Smooth muscle cell (in vitro differentiated cells): ENCODE results near the gene GRIP1. TPM values are rescaled to one million over a fixed set of nuclear protein-coding genes. Genes with fewer than 3 reads are reported as not detected.
A peak's percentile ranks its signal among the peaks of the same experiment; 100 is the strongest.

Experiments
- DNase-seq: peaks from one replicate; lab custom pipeline; 2025; ENCODE audit not compliant: unreplicated experiment; lab: John Stamatoyannopoulos, UW
- H2AFZ ChIP-seq: fragments of 200-600 bp; sonication (generic); 2 replicates; pipeline ENCODE4 v1.6.0; 2016; ENCODE audit warnings: antibody characterized with exemption, low read depth, mild to moderate bottlenecking
- H3F3A ChIP-seq: fragments of 200-600 bp; sonication (generic); 2 replicates; pipeline ENCODE4 v1.6.0; 2017; ENCODE audit warnings: antibody characterized with exemption, low read depth
- H3K27ac ChIP-seq: fragments of 200-600 bp; sonication (generic); 2 replicates; pipeline ENCODE4 v1.5.1; 2016; ENCODE audit warnings: low read depth, mild to moderate bottlenecking
- H3K27me3 ChIP-seq: fragments of 200-600 bp; sonication (generic); 2 replicates; pipeline ENCODE4 v1.6.1; 2016; ENCODE audit warnings: low read depth, mild to moderate bottlenecking
- H3K36me3 ChIP-seq: fragments of 200-600 bp; sonication (generic); 2 replicates; pipeline ENCODE4 v1.5.1; 2016; ENCODE audit warnings: low read depth
- H3K4me1 ChIP-seq: fragments of 200-600 bp; sonication (generic); 2 replicates; pipeline ENCODE4 v1.5.1; 2016; ENCODE audit warnings: low read depth
- H3K4me2 ChIP-seq: fragments of 200-600 bp; sonication (generic); 2 replicates; pipeline ENCODE4 v1.6.0; 2016; ENCODE audit warnings: mild to moderate bottlenecking
- H3K4me3 ChIP-seq: fragments of 200-600 bp; sonication (generic); 2 replicates; pipeline ENCODE4 v1.5.1; 2016; ENCODE audit warnings: mild to moderate bottlenecking
- H3K79me2 ChIP-seq: fragments of 200-600 bp; sonication (generic); 2 replicates; pipeline ENCODE4 v1.6.0; 2016; ENCODE audit warnings: low read depth, mild to moderate bottlenecking
- H3K9ac ChIP-seq: fragments of 200-600 bp; sonication (generic); 2 replicates; pipeline ENCODE4 v1.6.0; 2016; ENCODE audit warnings: low read depth
- H3K9me3 ChIP-seq: fragments of 200-600 bp; sonication (generic); replicated peaks from 2 replicates; pipeline ENCODE4 v1.5.1; 2016; ENCODE audit warnings: low read depth
- H4K20me1 ChIP-seq: fragments of 200-600 bp; sonication (generic); 2 replicates; pipeline ENCODE4 v1.6.0; 2016; ENCODE audit warnings: low read depth
- WGBS: methylation state at CpG from one replicate; pipeline ENCODE4 v1.1.7; 2016; ENCODE audit warnings: low lambda C conversion rate; 5-methylcytosine and 5-hydroxymethylcytosine counted together
- polyA plus RNA-seq: library from polyadenylated mRNA; unstranded; fragments of >200 nt; fragmentation: Nextera tagmentation; extraction: Ambion mirVana; gene quantifications from 2 replicates; pipeline ENCODE4 v1.2.1, GENCODE V29; 2016
- total RNA-seq: library from RNA; depleted of rRNA; stranded (reverse); fragments of >200 nt; gene quantifications from 2 replicates; pipeline ENCODE4 v1.2.3, GENCODE V29; 2014
- TF ChIP-seq, protein P1 (sequence below): fragments of 200-600 bp; sonication (generic); IDR thresholded peaks from 2 replicates; pipeline ENCODE4 v1.5.1; 2017; ENCODE audit warnings: borderline replicate concordance, mild to moderate bottlenecking, antibody characterized with exemption; ENCODE audit not compliant: insufficient read depth, poor library complexity, severe bottlenecking

GRIP1 gene, protein sequence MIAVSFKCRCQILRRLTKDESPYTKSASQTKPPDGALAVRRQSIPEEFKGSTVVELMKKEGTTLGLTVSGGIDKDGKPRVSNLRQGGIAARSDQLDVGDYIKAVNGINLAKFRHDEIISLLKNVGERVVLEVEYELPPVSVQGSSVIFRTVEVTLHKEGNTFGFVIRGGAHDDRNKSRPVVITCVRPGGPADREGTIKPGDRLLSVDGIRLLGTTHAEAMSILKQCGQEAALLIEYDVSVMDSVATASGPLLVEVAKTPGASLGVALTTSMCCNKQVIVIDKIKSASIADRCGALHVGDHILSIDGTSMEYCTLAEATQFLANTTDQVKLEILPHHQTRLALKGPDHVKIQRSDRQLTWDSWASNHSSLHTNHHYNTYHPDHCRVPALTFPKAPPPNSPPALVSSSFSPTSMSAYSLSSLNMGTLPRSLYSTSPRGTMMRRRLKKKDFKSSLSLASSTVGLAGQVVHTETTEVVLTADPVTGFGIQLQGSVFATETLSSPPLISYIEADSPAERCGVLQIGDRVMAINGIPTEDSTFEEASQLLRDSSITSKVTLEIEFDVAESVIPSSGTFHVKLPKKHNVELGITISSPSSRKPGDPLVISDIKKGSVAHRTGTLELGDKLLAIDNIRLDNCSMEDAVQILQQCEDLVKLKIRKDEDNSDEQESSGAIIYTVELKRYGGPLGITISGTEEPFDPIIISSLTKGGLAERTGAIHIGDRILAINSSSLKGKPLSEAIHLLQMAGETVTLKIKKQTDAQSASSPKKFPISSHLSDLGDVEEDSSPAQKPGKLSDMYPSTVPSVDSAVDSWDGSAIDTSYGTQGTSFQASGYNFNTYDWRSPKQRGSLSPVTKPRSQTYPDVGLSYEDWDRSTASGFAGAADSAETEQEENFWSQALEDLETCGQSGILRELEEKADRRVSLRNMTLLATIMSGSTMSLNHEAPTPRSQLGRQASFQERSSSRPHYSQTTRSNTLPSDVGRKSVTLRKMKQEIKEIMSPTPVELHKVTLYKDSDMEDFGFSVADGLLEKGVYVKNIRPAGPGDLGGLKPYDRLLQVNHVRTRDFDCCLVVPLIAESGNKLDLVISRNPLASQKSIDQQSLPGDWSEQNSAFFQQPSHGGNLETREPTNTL
- total RNA-seq (5.0 and 5.9 TPM in 2 replicates), polyA plus RNA-seq (4.0 and 5.1 TPM in 2 replicates)

DNA sequence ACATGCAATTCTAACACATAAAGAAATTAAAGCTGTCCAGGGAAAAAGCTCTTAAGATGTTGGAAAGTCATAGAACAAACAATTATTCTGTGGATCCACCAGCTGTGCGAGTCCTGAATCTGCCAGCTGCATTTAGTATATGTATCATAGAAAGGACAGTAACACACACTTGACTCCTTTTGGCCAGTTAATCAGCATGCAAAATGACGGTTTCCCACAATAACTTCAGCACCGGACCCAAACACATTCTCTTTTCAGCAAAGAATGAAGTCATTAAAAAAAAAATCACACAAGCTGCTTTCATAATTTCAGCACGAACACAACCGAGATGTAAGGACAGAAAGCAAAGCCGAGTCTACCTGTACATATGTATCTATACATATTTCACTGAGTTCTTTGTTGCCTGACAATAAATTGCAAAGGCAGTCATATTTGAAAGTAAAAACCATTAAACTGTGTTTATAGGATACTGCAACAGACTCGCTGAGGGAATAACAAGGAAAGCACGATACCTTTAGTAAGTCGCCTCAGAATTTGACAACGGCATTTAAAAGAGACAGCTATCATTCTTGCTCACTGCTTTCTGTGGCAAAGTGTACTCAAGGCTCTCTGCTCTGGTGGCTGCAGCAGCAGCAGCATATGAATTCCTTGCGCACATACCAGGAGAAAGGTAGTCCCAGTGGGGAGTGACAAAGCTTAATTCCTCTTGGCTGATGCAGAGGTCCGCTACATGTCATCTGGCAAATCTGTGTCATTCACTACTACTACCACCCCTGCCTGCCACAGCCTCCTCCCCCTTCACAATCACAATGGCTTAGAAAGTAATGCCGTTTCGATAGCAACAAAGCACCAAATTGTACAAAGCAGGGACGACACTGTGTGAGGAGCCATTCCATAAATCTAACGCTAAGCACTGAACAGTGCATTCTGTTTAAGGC lies at the start of gene GRIP1:
Gene GRIP1 (minus strand): TSS at position 739 of the 938 bp plus-strand sequence. CDS start 172 bp downstream, at position 567.
- H3K27me3 ChIP-seq, result no peaks in the 10 kb centered on the region
- H3K79me2 ChIP-seq, result no peaks in the 10 kb centered on the region
- no peak for DNase-seq
- H3K4me3 ChIP-seq, result no peak within 1 kb of the TSS
- no peaks in the 10 kb centered on the region for H3F3A ChIP-seq
- TF ChIP-seq, protein P1, sequence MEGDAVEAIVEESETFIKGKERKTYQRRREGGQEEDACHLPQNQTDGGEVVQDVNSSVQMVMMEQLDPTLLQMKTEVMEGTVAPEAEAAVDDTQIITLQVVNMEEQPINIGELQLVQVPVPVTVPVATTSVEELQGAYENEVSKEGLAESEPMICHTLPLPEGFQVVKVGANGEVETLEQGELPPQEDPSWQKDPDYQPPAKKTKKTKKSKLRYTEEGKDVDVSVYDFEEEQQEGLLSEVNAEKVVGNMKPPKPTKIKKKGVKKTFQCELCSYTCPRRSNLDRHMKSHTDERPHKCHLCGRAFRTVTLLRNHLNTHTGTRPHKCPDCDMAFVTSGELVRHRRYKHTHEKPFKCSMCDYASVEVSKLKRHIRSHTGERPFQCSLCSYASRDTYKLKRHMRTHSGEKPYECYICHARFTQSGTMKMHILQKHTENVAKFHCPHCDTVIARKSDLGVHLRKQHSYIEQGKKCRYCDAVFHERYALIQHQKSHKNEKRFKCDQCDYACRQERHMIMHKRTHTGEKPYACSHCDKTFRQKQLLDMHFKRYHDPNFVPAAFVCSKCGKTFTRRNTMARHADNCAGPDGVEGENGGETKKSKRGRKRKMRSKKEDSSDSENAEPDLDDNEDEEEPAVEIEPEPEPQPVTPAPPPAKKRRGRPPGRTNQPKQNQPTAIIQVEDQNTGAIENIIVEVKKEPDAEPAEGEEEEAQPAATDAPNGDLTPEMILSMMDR, result no peak
- no peaks in the 10 kb centered on the region for H3K9me3 ChIP-seq
- WGBS, result 79% methylated on average over 16 of the region's 16 CpGs
- H3K4me1 ChIP-seq, result peaks cover 9% of the 10 kb centered on the region
- no peak within 1 kb of the TSS for H3K4me2 ChIP-seq
- H3K27ac ChIP-seq, result no peak within 1 kb of the TSS
- H3K36me3 ChIP-seq, result no peaks in the 10 kb centered on the region
- no peak within 1 kb of the TSS for H2AFZ ChIP-seq
- H3K9ac ChIP-seq, result no peak within 1 kb of the TSS
- no peaks in the 10 kb centered on the region for H4K20me1 ChIP-seq

DNA sequence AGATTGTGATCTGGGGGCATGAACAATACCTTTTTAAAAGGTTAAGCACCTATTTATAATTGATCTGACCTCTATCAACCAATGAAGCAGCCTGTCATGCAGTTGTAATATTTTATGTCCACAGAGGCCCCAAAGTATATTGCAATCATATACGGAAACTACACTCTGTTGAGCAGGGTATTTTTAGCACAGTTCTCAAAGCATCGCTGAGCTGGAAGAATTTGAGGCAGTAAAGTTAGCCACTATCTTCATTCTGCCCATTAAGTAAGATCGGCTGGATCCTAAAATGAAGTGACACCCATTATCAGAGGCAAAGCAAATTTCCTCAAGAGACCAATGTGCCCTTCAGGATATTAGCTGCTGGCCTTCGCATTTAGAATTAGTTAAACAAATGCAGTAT lies 47.7 kb upstream of the GRIP1 start:
- no peaks in the 10 kb centered on the region for H3K9me3 ChIP-seq

DNA sequence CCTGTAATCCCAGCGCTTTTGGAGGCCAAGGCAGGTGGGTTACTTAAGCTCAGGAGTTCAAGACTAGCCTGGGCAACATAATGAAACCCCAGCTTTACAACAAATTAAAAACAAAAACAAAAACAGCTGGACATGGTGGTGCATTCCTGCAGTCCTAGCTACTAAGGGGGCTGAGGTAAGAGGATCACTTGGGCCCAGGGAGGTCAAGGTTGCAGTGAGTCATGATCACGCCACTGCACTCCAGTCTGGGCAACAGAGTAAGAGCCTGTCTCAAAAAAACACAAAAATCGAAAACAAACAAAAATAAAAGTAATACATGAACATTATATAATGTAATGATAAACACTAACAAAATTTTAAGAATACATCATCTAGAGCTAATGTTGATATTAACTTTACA lies 46.2 kb upstream of the GRIP1 start:
- no peak overlapping the region for H2AFZ ChIP-seq
- no peaks in the 10 kb centered on the region for H4K20me1 ChIP-seq
- H3K4me3 ChIP-seq, result no peak overlapping the region
- no peaks in the 10 kb centered on the region for H3K27me3 ChIP-seq
- no peaks in the 10 kb centered on the region for H3F3A ChIP-seq
- TF ChIP-seq, protein P1, result no peak
- no peaks in the 10 kb centered on the region for H3K9me3 ChIP-seq
- no peak overlapping the region for H3K9ac ChIP-seq
- H3K4me2 ChIP-seq, result no peak overlapping the region
- no peaks in the 10 kb centered on the region for H3K4me1 ChIP-seq
- H3K36me3 ChIP-seq, result no peaks in the 10 kb centered on the region
- no peak overlapping the region for H3K27ac ChIP-seq
- WGBS, result 73% methylated on average over 3 of the region's 3 CpGs
- no peaks in the 10 kb centered on the region for H3K79me2 ChIP-seq
- DNase-seq, result no peak

More for the DNA sequence above, 47.7 kb upstream of the GRIP1 start:
- no peaks in the 10 kb centered on the region for H3F3A ChIP-seq
- H4K20me1 ChIP-seq, result no peaks in the 10 kb centered on the region
- 36% methylated on average over 4 of the region's 4 CpGs for WGBS
- H3K4me3 ChIP-seq, result no peak overlapping the region
- no peak overlapping the region for H3K9ac ChIP-seq
- DNase-seq, result no peak
- no peaks in the 10 kb centered on the region for H3K79me2 ChIP-seq
- no peak overlapping the region for H3K27ac ChIP-seq
- H3K36me3 ChIP-seq, result no peaks in the 10 kb centered on the region
- H3K4me2 ChIP-seq, result no peak overlapping the region
- H3K27me3 ChIP-seq, result no peaks in the 10 kb centered on the region
- TF ChIP-seq, protein P1, result no peak
- H3K4me1 ChIP-seq, result no peaks in the 10 kb centered on the region
- H2AFZ ChIP-seq, result peak overlapping the region; percentile 45
